ENCODE data around the gene PLAAT4.

The PLAAT4 gene, protein sequence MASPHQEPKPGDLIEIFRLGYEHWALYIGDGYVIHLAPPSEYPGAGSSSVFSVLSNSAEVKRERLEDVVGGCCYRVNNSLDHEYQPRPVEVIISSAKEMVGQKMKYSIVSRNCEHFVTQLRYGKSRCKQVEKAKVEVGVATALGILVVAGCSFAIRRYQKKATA

DNA sequence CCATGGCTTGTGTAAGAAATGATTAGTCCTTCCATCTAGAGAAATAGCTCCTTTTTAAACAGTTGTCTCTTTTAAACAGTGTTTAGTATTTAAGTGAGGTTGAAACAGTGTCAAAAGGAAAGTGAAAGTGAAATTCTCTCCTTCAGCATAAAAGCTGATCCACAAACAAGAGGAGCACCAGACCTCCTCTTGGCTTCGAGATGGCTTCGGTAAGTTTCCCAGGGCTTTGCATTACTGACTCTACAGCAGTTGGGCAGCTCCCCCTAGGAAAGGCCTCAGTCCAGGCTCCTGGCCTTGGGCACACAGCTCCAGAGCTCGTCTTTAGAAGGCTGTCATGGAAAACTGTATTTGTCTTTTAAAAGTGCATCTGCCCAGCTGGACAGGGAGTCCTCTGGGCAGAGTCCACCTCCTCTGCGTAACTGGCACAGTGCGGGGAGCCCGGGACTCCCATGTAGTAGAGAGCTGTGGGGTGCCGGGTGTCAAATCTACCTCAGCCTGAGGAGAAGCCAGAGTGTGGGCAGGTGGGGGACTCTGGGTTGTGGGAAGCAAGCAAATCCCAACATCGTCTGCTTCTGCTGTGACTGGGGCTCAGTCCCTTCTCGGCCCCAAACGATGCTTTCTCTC lies at the start of gene PLAAT4:
PLAAT4 (plus strand) TSS at position 140 of the 624 bp plus-strand sequence; CDS start at position 201, 61 bp downstream.
- no peak for DNase-seq

DNA sequence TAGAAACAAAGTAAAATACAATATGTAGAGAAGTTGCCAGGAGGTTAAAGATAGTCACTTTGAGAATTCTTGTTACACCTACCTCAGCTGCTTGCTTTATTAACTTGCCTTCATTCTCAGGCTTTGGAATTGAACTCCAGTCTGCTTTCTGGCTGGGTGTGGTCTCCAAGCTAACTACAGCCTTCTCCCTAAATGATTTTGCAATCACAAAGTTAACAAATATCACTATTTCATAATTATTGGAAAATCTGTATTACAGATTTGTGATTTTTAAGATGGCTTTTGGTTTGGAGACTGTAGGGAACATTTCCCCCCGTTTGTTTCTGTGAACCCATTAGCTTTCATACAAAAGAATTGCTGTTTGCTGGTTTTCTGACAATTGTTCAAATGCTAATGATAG lies 47.8 kb upstream of the PLAAT4 start:
- DNase-seq, result no peak

DNA sequence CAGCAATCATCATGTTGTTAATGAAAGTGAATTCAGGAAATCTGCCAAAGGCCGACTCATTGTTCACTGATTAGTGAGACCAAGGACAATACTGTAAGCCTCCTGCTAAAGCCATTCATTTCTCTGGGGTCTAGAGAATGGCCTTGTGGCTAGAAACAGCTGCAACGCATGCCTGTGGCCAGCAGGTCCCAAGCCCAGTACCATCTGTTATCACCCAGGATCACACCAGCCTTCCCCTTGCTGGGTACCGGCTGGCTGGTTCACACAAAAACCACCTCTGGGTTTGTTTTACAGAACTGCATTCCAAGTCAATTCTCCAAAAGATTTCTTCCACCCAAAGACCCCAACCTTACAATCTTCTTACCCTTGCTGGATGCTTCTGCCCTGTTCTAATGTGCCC lies 46.7 kb upstream of the PLAAT4 start:
- no peak for DNase-seq

DNA sequence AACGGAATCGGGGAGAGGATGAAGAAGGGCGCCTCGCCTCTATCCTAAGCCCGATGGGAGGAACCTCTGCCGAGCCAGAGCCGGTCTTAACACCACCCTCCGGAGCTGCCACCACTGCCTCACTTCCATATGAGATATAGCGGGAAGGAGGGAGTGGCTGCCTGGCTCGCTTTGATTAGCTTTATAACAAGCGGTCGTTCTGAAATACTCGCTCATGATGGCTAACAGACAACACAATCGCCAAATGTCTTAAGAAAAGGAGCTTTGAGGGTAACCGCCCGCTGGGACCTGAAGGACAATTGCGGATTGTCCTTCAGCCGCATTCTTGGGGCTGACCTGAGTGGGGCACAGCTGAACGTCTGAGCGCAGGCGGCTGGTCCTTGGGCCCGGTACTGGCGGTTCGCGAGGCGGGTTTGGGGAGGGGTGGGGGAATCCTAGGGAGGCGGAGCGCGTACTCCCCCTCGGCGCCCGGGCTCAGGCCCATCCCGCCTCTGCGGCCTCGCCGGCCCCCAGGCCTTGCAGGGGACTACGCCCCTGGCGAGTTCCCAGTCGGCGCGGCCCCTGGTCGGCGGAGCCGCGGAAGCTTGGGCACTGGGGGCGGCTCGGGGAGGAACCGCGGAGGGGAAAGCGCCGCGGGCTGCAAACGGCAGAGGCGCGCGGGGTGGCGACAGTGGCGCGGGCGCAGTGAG lies 45.9 kb upstream of the PLAAT4 start, which contains the start of gene PLAAT5:
PLAAT5 (minus strand) TSS at position 617 of the 689 bp plus-strand sequence; CDS start at position 484, 133 bp downstream.
- no peak for DNase-seq

DNA sequence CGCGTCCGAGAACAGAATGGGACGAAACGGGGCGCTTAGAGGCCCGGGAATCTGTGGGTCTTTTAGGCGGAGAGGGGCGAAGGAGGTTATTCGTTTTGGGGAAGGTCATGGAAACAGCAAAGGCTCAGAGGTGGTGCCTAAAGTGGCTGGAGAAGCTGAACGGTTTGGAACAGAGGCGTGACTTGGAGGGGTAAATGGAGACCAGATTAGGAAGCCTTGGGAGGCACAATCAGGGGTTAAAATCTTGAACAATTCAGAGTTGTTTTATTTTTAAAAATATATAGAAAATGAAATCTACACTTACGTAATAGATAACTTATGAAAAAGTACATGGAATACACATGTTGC lies 45.4 kb upstream of the PLAAT4 start:
- no peak for DNase-seq

DNA sequence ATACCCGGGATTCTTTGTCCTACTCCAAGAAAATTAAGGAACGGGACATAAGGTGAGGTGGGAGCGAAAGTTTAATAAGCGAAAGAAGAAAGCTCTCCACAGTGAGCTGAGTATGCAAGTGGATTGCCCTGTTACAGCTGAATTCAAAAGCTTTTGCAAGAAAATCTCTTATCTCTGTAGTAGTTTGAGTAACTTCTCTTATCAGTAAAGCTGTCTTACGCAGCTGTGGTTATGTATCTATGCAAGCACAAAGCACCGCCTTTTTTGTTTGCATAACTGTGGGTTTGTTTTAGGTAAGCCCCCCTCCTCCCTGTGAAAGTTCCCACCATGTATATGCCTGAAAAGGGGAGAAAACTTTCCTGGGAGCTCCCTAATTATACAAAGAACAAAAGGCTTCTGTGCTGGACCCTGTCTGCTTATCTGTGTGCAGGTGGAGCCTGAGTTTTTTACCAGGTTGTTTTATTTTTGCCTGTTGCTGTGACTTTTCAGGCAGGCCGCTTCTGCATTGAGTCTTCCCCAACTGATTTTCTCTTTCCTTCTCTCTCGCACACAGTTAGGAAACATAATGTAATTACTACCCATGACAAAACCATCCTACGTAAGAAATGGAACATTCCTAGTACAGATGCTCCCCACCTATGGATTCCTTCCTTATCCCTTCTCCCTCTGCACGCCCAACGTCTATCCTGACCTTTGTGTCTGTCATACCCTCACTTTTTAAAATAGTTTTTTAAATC lies 44.8 kb upstream of the PLAAT4 start:
- no peak for DNase-seq

DNA sequence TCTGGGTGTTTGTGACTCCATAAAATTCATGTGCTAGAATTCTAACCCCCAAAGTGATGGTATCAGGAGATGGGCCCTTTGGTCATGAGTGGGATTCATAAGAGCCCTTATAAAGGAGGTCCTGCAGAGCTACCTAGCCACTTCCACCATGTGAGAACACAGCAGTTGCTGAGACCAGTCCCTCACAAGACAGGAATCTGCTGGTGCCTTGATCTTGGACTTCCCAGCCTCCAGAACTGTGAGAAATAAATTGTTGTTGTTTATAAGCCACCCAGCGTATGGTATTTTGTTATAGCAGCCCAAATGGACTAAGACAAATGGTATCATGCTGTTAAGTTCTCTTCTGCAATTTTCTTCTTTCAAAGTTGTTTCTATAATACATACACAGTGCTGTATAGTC lies 44.2 kb upstream of the PLAAT4 start:
- no peak for DNase-seq

DNA sequence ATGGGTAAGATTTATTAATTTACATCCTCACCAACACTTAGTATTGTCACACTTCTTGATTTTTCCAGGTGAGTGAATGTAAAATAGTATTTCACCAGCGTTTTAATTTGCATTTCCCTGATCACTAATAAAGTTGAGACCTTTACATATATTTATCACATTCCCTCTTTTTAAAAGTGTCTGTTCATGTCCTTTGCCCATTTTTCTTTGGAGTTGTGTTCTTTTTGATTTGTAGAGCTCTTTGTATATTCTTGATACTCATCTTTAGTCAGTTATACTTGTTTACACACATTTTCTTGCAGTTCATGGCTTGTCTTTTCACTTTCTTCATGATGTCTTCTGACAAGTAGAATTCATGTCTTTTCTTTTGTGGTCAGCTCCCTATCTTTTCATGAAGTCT lies 43.5 kb upstream of the PLAAT4 start:
- DNase-seq, result no peak

DNA sequence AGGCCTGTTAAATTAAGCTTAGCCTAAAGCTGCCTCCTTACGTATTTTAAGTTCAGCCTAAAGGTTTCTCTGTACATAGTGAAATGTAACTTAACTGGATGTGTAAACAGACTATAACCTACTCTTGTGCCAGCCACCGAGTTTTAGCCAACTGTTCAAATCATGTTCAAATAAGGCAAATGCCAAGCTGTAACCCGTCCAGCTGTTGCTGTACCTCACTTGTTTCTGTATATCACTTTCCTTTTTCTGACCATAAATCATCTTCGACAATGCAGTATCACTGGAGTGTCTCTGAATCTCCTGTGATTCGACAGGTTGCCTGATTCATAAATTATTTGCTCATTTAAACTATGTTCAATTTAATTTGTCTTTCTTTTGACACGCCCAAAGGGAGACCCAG lies 41.6 kb upstream of the PLAAT4 start:
- no peak for DNase-seq

DNA sequence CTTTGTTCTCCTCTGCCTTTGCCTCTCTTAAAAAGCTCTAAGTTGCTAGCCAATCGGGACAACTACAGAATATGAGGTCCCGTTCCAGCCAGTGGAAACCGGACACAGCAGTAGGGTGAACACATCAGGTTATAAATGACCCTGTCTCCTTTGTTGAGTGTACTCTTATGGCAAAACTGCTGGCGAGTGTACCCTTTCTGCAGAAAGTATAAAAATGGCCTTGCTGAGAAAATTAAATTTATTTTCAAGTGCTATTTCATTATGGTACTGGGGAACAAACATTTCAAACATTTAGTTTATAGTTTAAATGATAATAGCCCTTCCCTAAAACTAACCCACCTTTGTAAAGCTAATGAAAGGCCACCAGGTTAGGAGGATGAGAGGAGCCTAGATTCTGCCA lies 36.7 kb upstream of the PLAAT4 start:
- DNase-seq, result no peak

DNA sequence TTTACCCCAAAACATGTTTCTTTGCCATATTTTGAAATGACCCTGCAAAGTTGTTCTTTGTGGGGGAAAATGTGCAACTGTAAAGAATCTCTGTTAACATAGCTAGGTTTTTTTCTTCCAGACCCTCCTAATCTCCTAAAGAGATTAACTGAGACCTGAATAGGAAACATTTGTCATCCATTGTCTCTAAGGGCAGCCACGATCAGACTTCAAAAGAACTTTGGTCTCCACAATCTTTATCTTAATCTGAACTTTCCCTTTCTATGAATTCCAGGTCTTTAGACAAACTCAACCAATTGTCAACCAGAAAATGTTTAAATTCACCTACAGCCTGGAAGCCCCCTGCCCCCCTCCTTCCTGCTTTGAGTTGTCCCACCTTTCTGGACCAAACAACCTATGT lies 35.4 kb upstream of the PLAAT4 start:
- DNase-seq, result no peak

DNA sequence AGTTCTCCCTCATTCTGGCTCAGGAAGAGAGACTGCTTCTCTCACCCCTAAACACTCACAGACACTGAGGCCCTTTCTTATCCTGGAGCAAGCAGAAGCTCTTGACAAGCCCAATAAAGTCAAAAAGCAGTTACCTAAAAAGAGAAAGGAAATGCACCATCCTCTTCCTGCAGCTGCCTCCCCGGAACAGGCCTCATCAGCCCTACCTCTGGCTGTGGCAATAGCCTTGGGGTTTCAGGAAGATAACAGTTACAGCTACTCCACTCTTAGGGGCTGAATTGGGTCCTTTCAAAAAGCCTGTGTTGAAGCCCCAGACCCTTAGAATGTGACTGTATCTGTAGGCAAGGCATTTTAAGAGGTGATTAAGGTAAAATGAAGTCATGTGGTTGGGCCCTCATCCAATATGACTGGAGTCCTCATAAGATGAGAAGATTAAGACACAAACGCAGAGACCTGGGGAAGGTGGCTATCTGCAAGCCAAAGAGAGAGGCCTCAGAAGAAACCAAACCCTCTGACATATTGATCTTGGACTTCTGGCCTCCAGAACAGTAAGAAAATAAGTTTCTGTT lies 34.3 kb upstream of the PLAAT4 start:
- DNase-seq, result no peak

DNA sequence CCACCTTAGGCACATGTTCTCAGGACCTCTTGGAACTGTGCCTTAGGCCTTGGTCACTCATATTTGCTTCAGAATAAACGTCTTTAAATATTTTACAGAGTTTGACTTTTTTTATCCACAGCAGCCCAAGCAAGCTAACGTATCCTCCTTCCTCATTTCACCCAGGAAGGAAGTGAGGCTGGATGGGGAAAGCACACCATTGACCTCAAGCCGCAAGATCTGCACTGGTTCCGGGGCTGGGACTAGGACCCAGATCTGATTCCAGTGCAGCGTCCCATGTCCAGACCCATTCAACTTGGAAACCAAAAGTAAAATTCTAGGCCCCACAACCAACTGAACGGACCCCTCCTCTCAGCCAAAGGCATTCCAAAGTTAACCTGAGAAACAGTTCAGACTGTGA lies 33.1 kb upstream of the PLAAT4 start:
- no peak for DNase-seq

DNA sequence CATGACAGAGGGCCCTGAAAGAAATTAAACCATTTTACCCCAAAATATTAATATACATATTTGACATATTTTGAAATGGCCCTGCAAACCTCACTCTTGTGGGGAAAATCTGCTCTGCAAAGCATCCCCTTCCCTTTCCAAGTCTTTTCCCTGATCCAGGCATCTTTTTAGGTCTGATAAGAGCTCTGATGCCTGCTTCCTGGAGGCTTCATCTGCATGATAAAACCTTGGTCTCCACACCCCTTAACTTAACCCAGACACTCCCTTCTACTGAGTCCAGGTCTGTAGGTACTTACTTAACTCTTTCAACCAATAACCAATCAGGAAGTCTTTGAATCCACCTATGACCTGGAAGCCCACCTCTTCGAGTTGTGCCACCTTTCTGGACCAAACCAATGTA lies 32.6 kb upstream of the PLAAT4 start:
- DNase-seq, result no peak

DNA sequence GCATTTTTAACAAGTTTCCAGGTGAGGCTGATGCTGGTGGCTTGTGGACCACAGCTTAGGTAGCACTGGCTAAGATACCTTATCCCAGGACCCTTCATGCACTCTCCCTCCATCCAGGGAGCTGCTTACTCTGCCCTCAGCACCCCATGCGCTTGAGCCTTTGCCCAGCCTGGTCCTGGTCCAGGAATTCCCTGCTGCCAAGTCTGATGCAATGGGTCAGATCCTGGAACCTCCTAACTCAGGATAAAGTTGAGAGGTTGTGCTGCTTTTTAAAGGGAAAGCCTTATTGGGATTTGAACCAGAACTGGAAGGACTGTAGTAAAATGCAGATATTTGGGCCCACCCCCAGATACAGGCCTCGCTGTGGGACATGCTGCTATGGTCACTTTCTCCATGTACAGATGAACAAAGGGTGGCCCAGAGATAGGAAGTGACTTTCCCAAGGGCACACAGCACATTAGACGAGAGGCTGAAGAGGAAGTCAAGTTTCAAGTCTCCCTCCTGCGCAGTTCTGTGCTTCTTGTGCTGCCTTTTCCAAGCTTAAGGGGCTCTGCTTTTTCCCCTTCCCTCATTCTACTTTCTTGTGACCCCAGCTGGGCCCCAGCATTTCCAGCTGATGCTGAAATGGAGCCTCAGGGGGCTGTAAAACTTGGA lies 31.5 kb upstream of the PLAAT4 start:
- DNase-seq, result no peak

DNA sequence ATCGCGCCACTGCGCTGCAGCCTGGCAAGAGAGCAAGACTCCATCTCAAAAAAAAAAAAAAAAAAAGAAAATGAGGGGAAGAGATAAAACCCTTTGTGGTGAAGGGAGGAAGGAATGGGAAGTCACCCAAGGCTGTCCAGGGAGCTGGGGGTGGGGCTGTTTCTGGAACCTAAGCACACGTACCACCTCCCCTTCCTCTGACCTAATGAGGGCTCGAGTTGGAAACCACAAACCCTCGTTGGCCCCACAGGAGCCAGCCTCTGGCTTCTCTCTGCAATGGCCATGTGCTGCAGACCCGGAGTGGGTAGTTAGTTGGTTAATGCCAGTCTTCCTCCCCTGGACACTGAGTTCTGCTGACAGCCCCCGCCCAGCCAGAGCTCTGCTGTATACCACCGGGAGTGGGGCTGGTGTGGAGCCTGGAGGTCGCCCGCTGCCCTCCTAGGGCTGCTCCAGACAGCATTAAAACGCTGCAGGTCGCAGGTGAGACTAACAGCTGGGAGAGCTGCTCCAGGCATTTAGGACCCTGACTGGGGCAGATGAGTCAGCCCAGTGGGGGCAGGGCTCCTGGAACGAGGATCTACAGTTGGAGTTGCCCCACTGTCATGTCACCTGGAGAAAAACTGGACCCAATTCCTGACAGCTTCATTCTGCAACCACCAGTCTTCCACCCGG lies 30.6 kb upstream of the PLAAT4 start, which contains the start of gene LGALS12:
LGALS12 (plus strand) TSS at position 228 of the 672 bp plus-strand sequence; CDS start at position 603, 375 bp downstream.
- no peak for DNase-seq

DNA sequence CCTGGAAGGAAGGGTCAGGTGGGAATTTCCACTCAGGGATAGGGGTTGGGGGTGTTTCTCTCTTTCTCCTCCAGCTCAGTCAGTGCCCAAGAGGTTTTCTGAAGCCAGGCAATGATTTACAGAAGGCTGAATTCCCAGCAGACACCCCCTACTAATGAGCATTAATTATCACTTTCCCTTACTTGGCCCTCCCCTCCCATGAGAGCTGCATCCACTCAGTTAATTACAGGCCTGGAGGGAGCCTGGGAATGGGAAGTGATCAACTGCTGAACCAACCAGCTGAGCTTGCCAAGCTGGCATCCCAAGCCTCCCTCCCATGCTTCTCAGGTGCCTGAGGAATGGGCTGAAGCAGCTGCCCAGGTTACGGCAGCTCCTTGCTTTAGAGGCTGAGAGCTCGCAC lies 29.7 kb upstream of the PLAAT4 start:
- peak; percentile 31 for DNase-seq

DNA sequence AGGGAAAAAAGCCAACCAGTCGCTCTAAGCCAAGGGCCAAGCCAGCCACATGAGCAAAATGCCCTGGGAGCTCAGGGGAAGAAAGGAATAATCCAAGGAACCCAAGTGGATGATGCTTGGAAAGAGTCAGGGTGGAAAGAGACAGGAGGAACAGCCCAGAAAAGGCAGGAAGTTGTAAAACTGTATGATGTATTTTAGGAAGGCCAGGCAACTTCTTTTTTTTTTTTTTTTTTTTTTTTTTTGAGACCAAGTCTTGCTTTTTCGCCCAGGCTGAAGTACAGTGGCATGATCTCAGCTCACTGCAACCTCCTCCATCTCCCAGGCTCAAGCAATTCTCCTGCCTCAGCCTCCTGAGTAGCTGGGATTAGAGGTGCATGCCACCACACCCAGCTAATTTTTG lies 29.1 kb upstream of the PLAAT4 start:
- DNase-seq, result no peak

DNA sequence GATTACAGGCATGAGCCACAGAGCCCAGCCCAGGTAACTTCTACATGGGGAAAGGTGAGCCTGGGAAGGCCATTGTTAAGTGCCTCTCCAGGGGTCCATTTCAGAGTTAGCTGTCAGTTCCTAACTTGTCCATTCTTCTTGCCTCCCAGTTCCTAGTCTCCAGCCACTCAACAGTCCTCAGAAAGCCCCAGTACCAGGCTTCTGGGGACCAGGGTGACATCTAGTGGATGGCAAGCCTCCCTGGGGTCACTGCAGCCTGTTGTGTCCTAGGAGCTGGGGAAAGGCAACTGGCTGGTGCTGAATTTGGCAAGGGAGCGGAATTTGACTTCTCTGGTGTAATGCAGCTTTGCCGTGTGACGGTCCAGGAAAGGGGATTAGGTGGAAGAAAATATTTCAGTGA lies 28.6 kb upstream of the PLAAT4 start:
- DNase-seq, result no peak

DNA sequence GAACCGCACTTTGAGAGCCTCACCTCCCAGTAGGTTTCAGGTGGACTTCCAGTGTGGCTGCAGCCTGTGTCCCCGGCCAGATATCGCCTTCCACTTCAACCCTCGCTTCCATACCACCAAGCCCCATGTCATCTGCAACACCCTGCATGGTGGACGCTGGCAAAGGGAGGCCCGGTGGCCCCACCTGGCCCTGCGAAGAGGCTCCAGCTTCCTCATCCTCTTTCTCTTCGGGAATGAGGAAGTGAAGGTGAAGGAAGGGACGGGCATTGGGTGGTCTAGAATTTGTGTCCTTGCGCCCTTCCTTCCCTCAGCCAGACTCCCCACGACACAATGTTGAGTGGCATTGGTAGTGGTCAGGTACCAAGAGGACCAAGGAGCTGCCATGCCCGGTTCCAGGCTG lies 27.9 kb upstream of the PLAAT4 start:
- no peak for DNase-seq

DNA sequence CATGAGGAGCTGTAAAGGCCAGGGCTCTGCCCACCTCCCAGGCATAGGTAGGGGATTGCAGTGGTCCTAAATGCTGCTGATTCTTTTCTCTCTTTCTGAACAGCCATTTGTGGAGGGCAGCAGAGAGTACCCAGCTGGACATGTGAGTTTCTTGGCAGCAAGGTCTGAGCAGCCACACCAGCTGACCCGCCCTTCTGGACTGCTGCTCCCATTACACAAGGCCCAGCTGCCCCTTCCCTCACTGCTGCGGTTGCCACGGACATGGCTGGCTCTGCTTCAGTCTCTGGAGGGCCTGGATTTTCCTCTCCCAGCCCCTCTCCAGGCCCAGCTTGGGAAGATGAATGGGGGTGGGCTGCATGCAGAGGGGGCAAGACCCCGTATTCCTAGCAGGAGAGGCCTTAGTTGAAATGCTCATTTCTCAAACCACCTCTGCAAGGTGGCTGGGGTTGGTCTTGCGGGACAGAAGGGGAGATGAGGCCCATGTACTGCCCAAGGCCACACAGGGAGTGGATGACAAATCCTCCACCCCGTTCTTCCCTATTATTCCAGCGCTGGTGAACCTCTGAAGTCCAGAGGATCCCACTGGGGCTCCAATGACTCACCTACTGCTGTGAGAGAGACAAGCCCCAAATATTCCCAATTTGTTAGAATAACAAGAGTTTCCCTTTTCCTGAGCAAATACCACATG lies 26.1 kb upstream of the PLAAT4 start:
- DNase-seq, result no peak

Measured in NCI-H1105 treated with DMSO at 0.1 percent for 48 hours (cell line).